Spleen (tissue), 11 donors: Measurements from ENCODE around the gene ITGB6. TPM values are rescaled to one million over a fixed set of nuclear protein-coding genes. Genes with fewer than 3 reads are reported as not detected.
"Not testable (repeated sequence)": the region's sequence is repeated elsewhere in the genome, so short reads cannot be mapped to it uniquely, and the experiment has no call there.

ENCODE experiments used
- DNase-seq: peaks from one replicate; pipeline ENCODE4 v3.0.0-alpha.2; 2020
- H3K27ac ChIP-seq, 8 donors: fragments of 200-600 bp; sonication (generic) in 7 of 8; 1 replicate in 4 of 8; 2 replicates in 4 of 8; pipeline versions ENCODE4 v1.5.0 to v1.8.0; 2016 to 2021; ENCODE audit warnings: inconsistent platforms in 4 of 8, mild to moderate bottlenecking in 4 of 8, moderate library complexity in 1 of 8
- H3K27me3 ChIP-seq, 7 donors: fragments of 200-600 bp; sonication (generic) in 6 of 7; replicated peaks in 1 of 7; 1 replicate in 4 of 7; 2 replicates in 3 of 7; pipeline versions ENCODE4 v1.5.0 to v1.8.0; 2016 to 2021; ENCODE audit warnings: inconsistent platforms in 3 of 7, mild to moderate bottlenecking in 1 of 7
- H3K36me3 ChIP-seq, 6 donors: fragments of 200-600 bp; sonication (generic) in 5 of 6; 1 replicate in 4 of 6; 2 replicates in 2 of 6; pipeline versions ENCODE4 v1.5.0 to v1.8.0; 2016 to 2021; ENCODE audit warnings: inconsistent platforms in 2 of 6
- H3K4me1 ChIP-seq, 6 donors: fragments of 200-600 bp; sonication (generic) in 5 of 6; 1 replicate in 3 of 6; 2 replicates in 3 of 6; pipeline versions ENCODE4 v1.5.0 to v1.8.0; 2016 to 2021; ENCODE audit warnings: inconsistent platforms in 3 of 6
- H3K4me3 ChIP-seq, 8 donors: fragments of 200-600 bp; sonication (generic) in 7 of 8; 1 replicate in 4 of 8; 2 replicates in 4 of 8; pipeline versions ENCODE4 v1.5.0 to v1.8.0; 2016 to 2021; ENCODE audit warnings: inconsistent platforms in 4 of 8, mild to moderate bottlenecking in 4 of 8, moderate library complexity in 2 of 8
- H3K9me3 ChIP-seq, 8 donors: fragments of 200-600 bp; sonication (generic) in 7 of 8; 1 replicate in 4 of 8; 2 replicates in 4 of 8; pipeline versions ENCODE4 v1.5.0 to v1.8.0; 2016 to 2021; ENCODE audit warnings: inconsistent platforms in 4 of 8
- POLR2A ChIP-seq, 3 donors: fragments of 450-650 bp; IDR thresholded peaks; one replicate each; pipeline ENCODE4 v1.5.1; 2017; ENCODE audit warnings: antibody characterized with exemption in 3 of 3, mild to moderate bottlenecking in 1 of 3
- POLR2AphosphoS5 ChIP-seq, 3 donors: sonication (generic); formaldehyde crosslinking; IDR thresholded peaks; one replicate each; pipeline ENCODE4 v1.5.1; 2017; ENCODE audit warnings: antibody characterized with exemption in 3 of 3
- WGBS, 5 donors: extraction: QIAGEN DNeasy Blood & Tissue Kit in 3 of 5; methylation state at CpG; one replicate each; pipeline versions ENCODE4 v1.1.5 to v1.1.7; 2013 to 2018; 5-methylcytosine and 5-hydroxymethylcytosine counted together
- intact Hi-C: fragments of 100-400 bp; cut with DNase I; formaldehyde crosslinking; loops from one replicate; pipeline ENCODE4 v1.15.0; 2023; ENCODE audit warnings: low total_unique reads
- polyA plus RNA-seq, 3 donors: library from polyadenylated mRNA; stranded (reverse); fragments of 200-250 nt; gene quantifications; one replicate each; pipeline ENCODE4 v1.2.1, GENCODE V29; 2013
- total RNA-seq, 7 donors: library from RNA; depleted of rRNA in 3 of 7; stranded (reverse); fragments of >200 nt in 3 of 7; fragmentation: NEBNext Ultra II Directional in 4 of 7; extraction: Animal tissue kit (Norgen Biotek cat#: 25700) in 4 of 7; gene quantifications; one replicate each; pipeline versions ENCODE4 v1.1.0 to v1.2.1, GENCODE V29; 2016 to 2021
- TF ChIP-seq, protein P1 (sequence below), 11 experiments: fragments of 200-600 bp in 7 of 11; fragments of 450-650 bp in 4 of 11; sonication (generic) in 4 of 11; IDR thresholded peaks in 8 of 11; conservative IDR thresholded peaks in 3 of 11; 1 replicate in 7 of 11; 2 replicates in 4 of 11; pipeline versions ENCODE4 v1.4.0 to v1.8.0; 2016 to 2021; ENCODE audit warnings: antibody characterized with exemption in 11 of 11, inconsistent platforms in 4 of 11, mild to moderate bottlenecking in 1 of 11
- donor health status: healthy with polysubstance abuse.
- donor health status: DM: no; HTN: no; CAD: no; lungs with moderate emphysema.
- donor health status: DM: no; HTN: no; CAD: no.
- donor health status: Bipolar disorder and iron deficiency.
- donor health status: healthy.
- donor health status: DM: no; HTN: no; CAD: no.
- donor health status: DM: yes; HTN: yes; CAD: no.

ITGB6 gene
- total and polyA plus RNA-seq, 10 donors, result 0.02 TPM; not detected in 9

DNA sequence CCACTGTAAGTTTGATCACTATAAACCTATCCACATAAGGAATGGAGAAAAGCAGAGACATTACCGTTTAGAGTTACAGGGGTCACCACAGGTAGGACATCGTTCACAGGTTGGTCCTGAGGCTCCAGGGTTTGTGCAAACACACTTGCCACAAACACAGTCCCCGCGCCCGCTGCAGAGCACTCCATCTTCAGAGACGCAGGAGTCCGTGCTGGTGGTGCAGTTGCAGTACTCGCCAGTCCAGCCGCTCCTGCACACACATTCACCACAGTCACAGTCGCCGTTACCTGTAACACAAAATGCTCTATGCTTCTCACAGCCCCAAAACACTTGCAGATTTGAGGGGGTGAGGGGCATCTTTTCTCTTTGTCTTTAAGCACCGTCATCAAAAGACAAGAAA, 73.8 kb downstream of the ITGB6 start:
- TF ChIP-seq POLR2AphosphoS5 (IDR thresholded peaks at IDR 0.05) (no peak), POLR2A (IDR thresholded peaks at IDR 0.05) (no peak)
- Histone ChIP-seq H3K36me3 (no peaks in the 10 kb centered on the region), H3K27ac (no peak overlapping the region), H3K9me3 (no peaks in the 10 kb centered on the region), H3K27me3 (no peaks in the 10 kb centered on the region), H3K4me3 (no peak overlapping the region), H3K4me1 (no peaks in the 10 kb centered on the region)
- intact Hi-C loops, result no loop called here
- 89 to 93% (median 90%) methylated on average over 12 of the region's 12 CpGs for WGBS, 5 donors
- no peak for DNase-seq

DNA sequence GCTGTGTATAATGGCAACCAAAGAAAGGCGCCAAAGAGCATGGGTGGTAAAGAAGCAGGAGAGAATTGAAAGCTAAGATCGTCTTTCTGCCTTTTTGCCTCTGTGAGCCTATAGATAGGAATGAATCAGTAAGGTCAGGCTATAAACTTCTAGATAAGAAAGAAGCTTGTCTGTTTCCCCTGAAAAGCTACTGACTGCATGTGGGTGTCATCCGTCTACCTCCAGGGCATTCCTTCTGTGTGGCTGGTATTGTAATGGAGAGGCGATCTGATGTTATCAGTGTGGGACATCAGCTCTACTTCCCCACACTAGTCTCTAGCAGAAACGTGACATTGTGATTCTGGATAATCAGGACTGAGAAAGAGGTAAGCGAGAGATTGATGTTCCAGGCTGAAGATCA, 74.2 kb downstream of the ITGB6 start:
- H3K4me3 ChIP-seq, result no peak overlapping the region
- 69 to 80% (median 75%) methylated on average over 6 of the region's 6 CpGs for WGBS, 5 donors
- H3K4me1 ChIP-seq, result no peaks in the 10 kb centered on the region
- H3K27ac ChIP-seq, result no peak overlapping the region
- intact Hi-C loops, result no loop called here
- TF ChIP-seq, protein P1, sequence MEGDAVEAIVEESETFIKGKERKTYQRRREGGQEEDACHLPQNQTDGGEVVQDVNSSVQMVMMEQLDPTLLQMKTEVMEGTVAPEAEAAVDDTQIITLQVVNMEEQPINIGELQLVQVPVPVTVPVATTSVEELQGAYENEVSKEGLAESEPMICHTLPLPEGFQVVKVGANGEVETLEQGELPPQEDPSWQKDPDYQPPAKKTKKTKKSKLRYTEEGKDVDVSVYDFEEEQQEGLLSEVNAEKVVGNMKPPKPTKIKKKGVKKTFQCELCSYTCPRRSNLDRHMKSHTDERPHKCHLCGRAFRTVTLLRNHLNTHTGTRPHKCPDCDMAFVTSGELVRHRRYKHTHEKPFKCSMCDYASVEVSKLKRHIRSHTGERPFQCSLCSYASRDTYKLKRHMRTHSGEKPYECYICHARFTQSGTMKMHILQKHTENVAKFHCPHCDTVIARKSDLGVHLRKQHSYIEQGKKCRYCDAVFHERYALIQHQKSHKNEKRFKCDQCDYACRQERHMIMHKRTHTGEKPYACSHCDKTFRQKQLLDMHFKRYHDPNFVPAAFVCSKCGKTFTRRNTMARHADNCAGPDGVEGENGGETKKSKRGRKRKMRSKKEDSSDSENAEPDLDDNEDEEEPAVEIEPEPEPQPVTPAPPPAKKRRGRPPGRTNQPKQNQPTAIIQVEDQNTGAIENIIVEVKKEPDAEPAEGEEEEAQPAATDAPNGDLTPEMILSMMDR (IDR thresholded peaks at IDR 0.05 in 8 of 11, conservative IDR thresholded peaks at IDR 0.05 in 3 of 11), result no peak
- TF ChIP-seq POLR2AphosphoS5 (IDR thresholded peaks at IDR 0.05), result no peak
- TF ChIP-seq POLR2A (IDR thresholded peaks at IDR 0.05), result no peak
- no peaks in the 10 kb centered on the region for H3K36me3 ChIP-seq
- no peak for DNase-seq
- H3K27me3 ChIP-seq, result no peaks in the 10 kb centered on the region
- H3K9me3 ChIP-seq, result no peaks in the 10 kb centered on the region

DNA sequence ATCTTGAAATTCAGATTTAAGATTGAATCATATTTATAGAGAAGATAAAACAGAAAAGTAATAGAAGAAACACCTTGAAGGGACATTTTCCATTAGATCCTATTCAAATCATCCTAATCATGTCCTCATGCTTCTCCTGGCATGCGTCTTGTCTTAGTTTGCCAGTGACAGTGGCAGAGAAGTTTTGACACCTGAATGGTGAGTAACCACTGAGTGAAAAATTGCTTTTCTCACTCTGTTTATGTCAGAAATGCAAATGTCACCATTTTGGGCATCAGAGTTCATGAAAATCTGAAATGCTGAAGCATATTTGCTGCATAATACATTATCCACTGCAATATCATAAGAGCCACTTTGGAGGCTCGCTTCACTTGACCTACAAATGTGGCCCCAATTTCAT, 74.7 kb downstream of the ITGB6 start:
- Histone ChIP-seq H3K27ac (no peak overlapping the region), H3K9me3 (no peaks in the 10 kb centered on the region), H3K4me1 (no peaks in the 10 kb centered on the region), H3K36me3 (no peaks in the 10 kb centered on the region), H3K27me3 (no peaks in the 10 kb centered on the region), H3K4me3 (no peak overlapping the region)
- 91 to 97% (median 96%) methylated on average over 2 of the region's 2 CpGs for WGBS, 5 donors
- TF ChIP-seq POLR2A (IDR thresholded peaks at IDR 0.05), result no peak
- TF ChIP-seq POLR2AphosphoS5 (IDR thresholded peaks at IDR 0.05), result no peak
- TF ChIP-seq, protein P1 (IDR thresholded peaks at IDR 0.05 in 8 of 11, conservative IDR thresholded peaks at IDR 0.05 in 3 of 11), result no peak
- intact Hi-C loops, result no loop called here
- no peak for DNase-seq

DNA sequence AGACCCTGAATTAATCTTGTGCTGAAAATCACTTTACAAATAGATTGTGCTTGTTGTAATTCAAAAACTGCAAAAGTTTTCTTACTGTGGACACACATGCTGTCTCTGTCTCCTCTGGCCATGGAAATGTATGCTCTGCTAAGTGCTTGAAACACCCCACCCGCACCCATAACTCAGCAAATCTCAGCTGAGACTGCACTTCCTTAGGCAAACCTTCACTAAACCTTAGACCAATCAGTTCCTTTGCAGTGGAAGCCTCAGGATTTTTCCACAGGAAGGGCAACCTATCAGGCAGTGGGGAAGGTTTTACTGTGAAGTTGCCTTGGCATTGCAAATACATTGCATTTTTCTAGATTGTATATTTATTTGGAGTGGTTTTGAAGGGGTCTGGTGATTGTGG, 75.5 kb downstream of the ITGB6 start:
- no peaks in the 10 kb centered on the region for H3K36me3 ChIP-seq
- intact Hi-C loops, result no loop called here
- no peaks in the 10 kb centered on the region for H3K4me1 ChIP-seq
- H3K27me3 ChIP-seq, result no peaks in the 10 kb centered on the region
- H3K9me3 ChIP-seq, result no peaks in the 10 kb centered on the region
- 65 to 84% (median 79%) methylated on average over 1 of the region's 1 CpG for WGBS, 5 donors
- TF ChIP-seq, protein P1 (IDR thresholded peaks at IDR 0.05 in 8 of 11, conservative IDR thresholded peaks at IDR 0.05 in 3 of 11), result no peak
- H3K27ac ChIP-seq, result no peak overlapping the region
- no peak overlapping the region for H3K4me3 ChIP-seq
- DNase-seq, result no peak

GRCh38 chr2:160114721-160115120, 85.4 kb downstream of the ITGB6 start:
- not testable (repeated sequence) for H3K36me3 ChIP-seq, H3K4me1 ChIP-seq, H3K27ac ChIP-seq, H3K4me3 ChIP-seq, H3K9me3 ChIP-seq, H3K27me3 ChIP-seq, DNase-seq
- intact Hi-C loops, result loop anchor here (5.0 kb wide), 1 partner anchor 98 kb away; no protein-coding TSS in a partner anchor
- 79 to 88% (median 84%) methylated on average over 8 of the region's 8 CpGs for WGBS, 5 donors
